Trophoblast cell (in vitro differentiated cells and primary cell): Measurements from ENCODE around the gene CRACR2B.
A peak's percentile ranks its signal among the peaks of the same experiment; 100 is the strongest.

Source experiments
- DNase-seq, 2 donors: peaks; one replicate each; pipeline ENCODE4 v3.0.0-alpha.2; 2016
- H2AFZ ChIP-seq: 2 replicates; pipeline ENCODE4 v1.6.1; 2013; ENCODE audit warnings: low read length, moderate library complexity, mild to moderate bottlenecking; ENCODE audit not compliant: insufficient read depth, poor library complexity
- H2AK5ac ChIP-seq: 2 replicates; pipeline ENCODE4 v1.6.1; 2013; ENCODE audit warnings: mild to moderate bottlenecking, low read length
- H2BK120ac ChIP-seq: 2 replicates; pipeline ENCODE4 v1.6.1; 2013; ENCODE audit warnings: low read length, mild to moderate bottlenecking, moderate library complexity; ENCODE audit not compliant: insufficient read depth, poor library complexity
- H2BK12ac ChIP-seq: 2 replicates; pipeline ENCODE4 v1.6.1; 2013; ENCODE audit warnings: mild to moderate bottlenecking, low read length, moderate library complexity
- H2BK5ac ChIP-seq: 2 replicates; pipeline ENCODE4 v1.6.1; 2013; ENCODE audit warnings: low read length, low read depth, moderate library complexity, mild to moderate bottlenecking; ENCODE audit not compliant: poor library complexity
- H3K14ac ChIP-seq: 2 replicates; pipeline ENCODE4 v1.6.1; 2013; ENCODE audit warnings: mild to moderate bottlenecking, low read length
- H3K18ac ChIP-seq: 2 replicates; pipeline ENCODE4 v1.6.1; 2013; ENCODE audit warnings: mild to moderate bottlenecking, low read length
- H3K23ac ChIP-seq: 2 replicates; pipeline ENCODE4 v1.6.1; 2013; ENCODE audit warnings: low read length
- H3K27ac ChIP-seq: 2 replicates; pipeline ENCODE4 v1.5.1; 2013; ENCODE audit warnings: low read depth, mild to moderate bottlenecking, inconsistent platforms, low read length, moderate library complexity
- H3K27me3 ChIP-seq: 2 replicates; pipeline ENCODE4 v1.6.1; 2013; ENCODE audit warnings: inconsistent platforms, mild to moderate bottlenecking, low read length, moderate library complexity; ENCODE audit not compliant: insufficient read depth
- H3K36me3 ChIP-seq, 2 experiments: 1 replicate in 1 of 2; 2 replicates in 1 of 2; pipeline ENCODE4 v1.6.1; 2013; ENCODE audit warnings: low read length in 2 of 2, mild to moderate bottlenecking in 2 of 2, moderate library complexity in 1 of 2; ENCODE audit not compliant: insufficient read depth in 2 of 2, control insufficient read depth in 1 of 2
- H3K4ac ChIP-seq: 2 replicates; pipeline ENCODE4 v1.6.1; 2013; ENCODE audit warnings: low read depth, mild to moderate bottlenecking, low read length, moderate library complexity
- H3K4me1 ChIP-seq, 2 experiments: 1 replicate in 1 of 2; 2 replicates in 1 of 2; pipeline ENCODE4 v1.6.1; 2013; ENCODE audit warnings: low read length in 2 of 2, mild to moderate bottlenecking in 2 of 2, moderate library complexity in 1 of 2; ENCODE audit not compliant: insufficient read depth in 2 of 2, control insufficient read depth in 1 of 2
- H3K4me2 ChIP-seq: 2 replicates; pipeline ENCODE4 v1.6.1; 2013; ENCODE audit warnings: inconsistent platforms, mild to moderate bottlenecking, low read length, moderate library complexity
- H3K4me3 ChIP-seq: 2 replicates; pipeline ENCODE4 v1.5.1; 2013; ENCODE audit warnings: mild to moderate bottlenecking, low read depth, low read length, inconsistent platforms
- H3K79me1 ChIP-seq: one replicate; pipeline ENCODE4 v1.6.1; 2013; ENCODE audit warnings: low read length
- H3K79me2 ChIP-seq: 2 replicates; pipeline ENCODE4 v1.6.1; 2013; ENCODE audit warnings: low read length, mild to moderate bottlenecking; ENCODE audit not compliant: control insufficient read depth, insufficient read depth, poor library complexity
- H3K9ac ChIP-seq: 2 replicates; pipeline ENCODE4 v1.6.1; 2013; ENCODE audit warnings: mild to moderate bottlenecking, low read length
- H3K9me3 ChIP-seq: 2 replicates; pipeline ENCODE4 v1.6.1; 2013; ENCODE audit warnings: low read depth, mild to moderate bottlenecking, control low read depth, inconsistent platforms, low read length; ENCODE audit not compliant: insufficient read depth
- H4K12ac ChIP-seq: 2 replicates; pipeline ENCODE4 v1.6.1; 2013; ENCODE audit warnings: low read depth, mild to moderate bottlenecking, low read length, moderate library complexity
- H4K8ac ChIP-seq: 2 replicates; pipeline ENCODE4 v1.6.1; 2013; ENCODE audit warnings: low read depth, mild to moderate bottlenecking, low read length, moderate library complexity
- H4K91ac ChIP-seq: one replicate; pipeline ENCODE4 v1.6.1; 2013; ENCODE audit warnings: low read depth, mild to moderate bottlenecking, low read length, moderate library complexity
- WGBS: extraction: QIAGEN DNeasy Blood & Tissue Kit; methylation state at CpG from one replicate; pipeline ENCODE4 v1.1.7; 2013; ENCODE audit warnings: missing lambda C conversion rate; ENCODE audit not compliant: insufficient read length, insufficient coverage; ENCODE audit errors: extremely low coverage; 5-methylcytosine and 5-hydroxymethylcytosine counted together

CRACR2B gene

GRCh38 chr11:839280-839623 is 11.5 kb downstream of the CRACR2B start:
- no peak overlapping the region for H2BK12ac ChIP-seq
- H3K18ac ChIP-seq, result no peak overlapping the region
- no peak for DNase-seq
- H3K4me2 ChIP-seq, result no peak overlapping the region
- H4K91ac ChIP-seq, result no peak overlapping the region
- peaks cover 22 to 25% of the 10 kb centered on the region in 2 experiments for H3K4me1 ChIP-seq
- peaks cover 10% of the 10 kb centered on the region for H3K79me2 ChIP-seq
- no peak overlapping the region for H3K4ac ChIP-seq
- no peaks in the 10 kb centered on the region for H3K9me3 ChIP-seq
- no peak overlapping the region for H3K27ac ChIP-seq
- no peak overlapping the region for H2AFZ ChIP-seq
- no peaks in the 10 kb centered on the region for H3K27me3 ChIP-seq
- no peak overlapping the region for H3K14ac ChIP-seq
- H3K79me1 ChIP-seq, result peaks cover 13% of the 10 kb centered on the region
- peaks cover 55 to 59% of the 10 kb centered on the region in 2 experiments for H3K36me3 ChIP-seq
- H3K4me3 ChIP-seq, result no peak overlapping the region
- H2BK5ac ChIP-seq, result no peak overlapping the region
- no peak overlapping the region for H3K9ac ChIP-seq
- H2AK5ac ChIP-seq, result no peak overlapping the region
- H4K8ac ChIP-seq, result no peak overlapping the region
- H3K23ac ChIP-seq, result no peak overlapping the region
- H2BK120ac ChIP-seq, result no peak overlapping the region
- no peak overlapping the region for H4K12ac ChIP-seq
- no CpG with 5 or more reads among the region's 5 CpGs for WGBS

GRCh38 chr11:839875-840617 is 12.3 kb downstream of the CRACR2B start:
- Histone ChIP-seq H3K23ac (no peak overlapping the region), H3K9ac (no peak overlapping the region), H2BK5ac (no peak overlapping the region), H3K4me1 (peaks cover 17 to 23% of the 10 kb centered on the region in 2 experiments), H3K79me2 (peaks cover 10% of the 10 kb centered on the region), H3K27me3 (no peaks in the 10 kb centered on the region), H3K79me1 (peaks cover 13% of the 10 kb centered on the region), H2AK5ac (no peak overlapping the region), H3K36me3 (peaks cover 53 to 56% of the 10 kb centered on the region in 2 experiments), H3K14ac (no peak overlapping the region), H2BK120ac (no peak overlapping the region), H3K4me3 (no peak overlapping the region), H3K27ac (no peak overlapping the region), H4K8ac (no peak overlapping the region), H3K9me3 (no peaks in the 10 kb centered on the region), H4K12ac (no peak overlapping the region), H3K18ac (no peak overlapping the region), H2AFZ (no peak overlapping the region), H3K4ac (no peak overlapping the region), H3K4me2 (no peak overlapping the region), H2BK12ac (no peak overlapping the region), H4K91ac (no peak overlapping the region)
- WGBS, result no CpG with 5 or more reads among the region's 25 CpGs
- DNase-seq, result no peak

GRCh38 chr11:841981-842369 is 14.3 kb downstream of the CRACR2B start:
- peak overlapping the region; percentile 86 for H3K18ac ChIP-seq
- peaks cover 41 to 44% of the 10 kb centered on the region in 2 experiments for H3K36me3 ChIP-seq
- peak overlapping the region; percentile 68 for H3K14ac ChIP-seq
- H4K91ac ChIP-seq, result peak overlapping the region; percentile 99
- peak overlapping the region; percentile 44 for H2AK5ac ChIP-seq
- H3K9me3 ChIP-seq, result no peaks in the 10 kb centered on the region
- peak overlapping the region; percentile 70 for H3K4ac ChIP-seq
- peak in 1 of 2 donors; percentile 57 for DNase-seq
- H3K27ac ChIP-seq, result peak overlapping the region; percentile 76
- H3K9ac ChIP-seq, result peak overlapping the region; percentile 91
- H4K8ac ChIP-seq, result peak overlapping the region; percentile 55
- peak overlapping the region; percentile 97 for H3K4me3 ChIP-seq
- no peak overlapping the region for H2BK12ac ChIP-seq
- H3K4me1 ChIP-seq, result peaks cover 19 to 25% of the 10 kb centered on the region in 2 experiments
- peak overlapping the region; percentile 88 for H3K4me2 ChIP-seq
- peaks cover 10% of the 10 kb centered on the region for H3K79me2 ChIP-seq
- peak overlapping the region; percentile 99 for H2BK5ac ChIP-seq
- H3K23ac ChIP-seq, result no peak overlapping the region
- H2BK120ac ChIP-seq, result no peak overlapping the region
- H3K27me3 ChIP-seq, result no peaks in the 10 kb centered on the region
- H3K79me1 ChIP-seq, result peaks cover 13% of the 10 kb centered on the region
- WGBS, result no CpG with 5 or more reads among the region's 27 CpGs
- H2AFZ ChIP-seq, result peak overlapping the region; percentile 90
- peak overlapping the region; percentile 76 for H4K12ac ChIP-seq

GRCh38 chr11:842370-843002 is 14.8 kb downstream of the CRACR2B start, which contains the start of the genes POLR2L and TSPAN4:
Gene POLR2L (minus strand): TSS chr11:842529. CDS start chr11:842508, 21 bp downstream.
Gene TSPAN4 (plus strand): TSS chr11:842852. CDS start chr11:850305, 7,453 bp downstream.
- Histone ChIP-seq H3K18ac (peak within 1 kb of the TSS; percentile 94), H4K8ac (peak within 1 kb of the TSS; percentile 98), H4K12ac (peak within 1 kb of the TSS; percentile 93), H3K27ac (peak within 1 kb of the TSS; percentile 92), H2AK5ac (peak within 1 kb of the TSS; percentile 44), H3K4ac (peak within 1 kb of the TSS; percentile 84), H3K14ac (peak within 1 kb of the TSS; percentile 97), H2BK120ac (peak within 1 kb of the TSS; percentile 100), H3K4me1 (peaks cover 19 to 25% of the 10 kb centered on the region in 2 experiments), H3K9ac (peak within 1 kb of the TSS; percentile 93), H2AFZ (peak within 1 kb of the TSS; percentile 90), H3K4me2 (peak within 1 kb of the TSS; percentile 88), H3K27me3 (no peaks in the 10 kb centered on the region), H3K36me3 (peaks cover 36 to 39% of the 10 kb centered on the region in 2 experiments), H3K79me1 (peaks cover 13% of the 10 kb centered on the region), H3K4me3 (peak within 1 kb of the TSS; percentile 97), H2BK12ac (peak within 1 kb of the TSS; percentile 87), H3K9me3 (no peaks in the 10 kb centered on the region), H3K79me2 (peaks cover 10% of the 10 kb centered on the region), H2BK5ac (peak within 1 kb of the TSS; percentile 99), H4K91ac (peak within 1 kb of the TSS; percentile 99), H3K23ac (no peak within 1 kb of the TSS)
- peak; percentile 71 to 92 for DNase-seq
- no CpG with 5 or more reads among the region's 87 CpGs for WGBS
